DMS153 (cell line): Measurements from ENCODE around the gene NECTIN1.
A peak's percentile ranks its signal among the peaks of the same experiment; 100 is the strongest.

Source experiments
- DNase-seq: peaks from one replicate; lab custom pipeline; 2025; lab: John Stamatoyannopoulos, UW

Gene NECTIN1

DNA sequence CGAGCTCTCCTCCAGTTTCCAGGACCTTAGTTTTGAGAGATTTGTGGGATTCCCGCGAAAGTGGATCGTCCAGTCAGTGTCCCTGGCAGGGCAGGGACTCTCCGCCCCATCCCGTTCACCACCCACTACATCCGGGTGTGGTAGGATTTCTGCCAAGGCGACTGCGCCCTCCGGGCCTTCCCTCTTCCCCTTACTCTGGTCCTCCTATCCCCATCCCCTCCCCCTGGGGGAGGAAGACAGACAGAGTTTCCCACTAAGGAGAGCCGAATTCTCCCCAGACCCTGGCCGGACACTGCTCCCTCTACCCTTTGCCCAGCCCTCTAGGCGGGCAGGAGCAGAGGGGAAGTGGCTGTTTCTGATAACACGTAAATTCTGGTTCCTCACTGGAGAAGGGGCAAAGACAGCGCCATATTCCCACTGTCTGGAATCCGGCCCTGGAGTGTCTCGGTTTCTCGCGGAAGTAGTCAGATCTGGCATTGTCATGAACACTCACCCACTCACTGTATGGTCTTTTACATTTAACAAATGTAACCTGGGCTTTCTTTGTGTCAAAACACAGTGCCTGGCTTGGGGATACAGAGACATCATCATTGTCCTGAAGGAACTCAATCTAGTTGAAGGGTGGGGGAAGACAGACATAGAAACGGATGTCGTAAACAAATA, 1.1 kb upstream of the NECTIN1 start:
- DNase-seq, result peak; percentile 28

DNA sequence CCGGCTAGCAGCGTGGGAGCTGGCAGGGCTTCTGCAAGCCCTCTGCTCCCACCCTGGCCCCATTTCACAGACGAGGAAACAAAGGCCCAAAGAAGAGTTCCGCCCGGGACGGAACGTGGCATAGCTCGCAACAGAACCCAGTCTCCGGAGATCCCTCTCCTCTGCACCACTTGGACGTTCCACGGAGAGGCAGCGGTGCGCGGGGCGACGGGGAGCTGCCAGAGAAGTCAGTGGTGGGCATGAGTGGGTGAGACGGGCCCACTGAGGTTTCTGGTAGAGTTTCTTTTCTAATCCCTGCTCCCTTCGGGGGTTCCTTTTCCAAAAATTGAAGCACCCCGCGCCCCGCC, 554 bp upstream of the NECTIN1 start:
- no peak for DNase-seq

GRCh38 chr11:119728211-119728626, 781 bp downstream of the NECTIN1 start:
- DNase-seq, result no peak

DNA sequence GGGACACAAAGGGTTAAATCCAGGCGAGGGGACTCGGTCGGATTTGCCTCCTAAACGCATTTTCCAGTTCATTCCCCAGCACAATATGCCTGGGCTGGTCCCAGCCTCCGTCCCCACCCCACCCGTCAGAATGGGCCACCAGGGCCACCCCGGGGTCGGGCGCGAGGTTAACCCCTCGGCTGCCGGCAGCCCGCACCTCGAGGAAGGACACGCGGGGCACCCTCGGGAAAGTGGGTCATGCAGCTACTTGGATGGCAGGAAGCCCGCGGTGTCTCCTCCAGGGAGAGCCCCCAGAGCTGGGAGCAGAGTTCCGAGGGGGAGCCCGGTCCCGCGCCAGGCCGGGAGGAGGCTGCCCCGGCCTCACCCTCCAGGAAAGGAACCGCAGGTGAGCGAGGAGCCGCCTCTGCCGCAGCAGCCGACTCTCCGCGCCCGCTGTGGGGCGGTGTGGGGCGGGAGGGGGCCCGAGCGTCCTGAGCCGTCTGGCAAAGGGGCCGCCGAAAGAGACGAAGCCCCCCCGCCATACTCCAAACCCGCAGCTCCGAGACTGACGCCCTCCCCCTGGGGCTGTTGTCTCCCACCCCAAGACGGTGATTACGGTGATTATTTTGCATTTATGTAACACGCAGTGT, 1.4 kb downstream of the NECTIN1 start:
- DNase-seq, result no peak

GRCh38 chr11:119726585-119727522, 2.1 kb downstream of the NECTIN1 start:
- DNase-seq, result no peak

- no peak for DNase-seq
These were observed 2.8 kb downstream of the NECTIN1 start for GRCh38 chr11:119726150-119726553.

DNA sequence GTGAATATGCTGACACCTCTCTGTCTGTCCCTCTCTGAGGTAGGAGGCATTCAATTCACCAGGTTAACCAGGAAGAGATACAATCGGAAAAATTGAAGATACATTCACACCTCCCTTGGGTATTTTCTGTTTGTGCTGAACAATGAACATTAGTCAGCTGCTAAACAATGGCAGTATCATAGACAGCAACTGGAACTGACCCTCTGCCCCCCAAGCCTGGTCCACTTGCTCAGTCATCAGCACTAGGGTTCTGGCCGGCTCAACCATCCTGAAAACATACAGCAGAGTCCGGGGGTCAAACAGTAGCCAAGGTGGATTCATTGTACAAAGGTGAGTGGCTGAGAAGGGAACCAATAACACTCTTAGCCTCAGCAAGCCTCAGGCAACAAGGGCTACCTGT, 4.0 kb downstream of the NECTIN1 start:
- DNase-seq, result no peak

GRCh38 chr11:119723952-119724325, 5.1 kb downstream of the NECTIN1 start:
- DNase-seq, result no peak

DNA sequence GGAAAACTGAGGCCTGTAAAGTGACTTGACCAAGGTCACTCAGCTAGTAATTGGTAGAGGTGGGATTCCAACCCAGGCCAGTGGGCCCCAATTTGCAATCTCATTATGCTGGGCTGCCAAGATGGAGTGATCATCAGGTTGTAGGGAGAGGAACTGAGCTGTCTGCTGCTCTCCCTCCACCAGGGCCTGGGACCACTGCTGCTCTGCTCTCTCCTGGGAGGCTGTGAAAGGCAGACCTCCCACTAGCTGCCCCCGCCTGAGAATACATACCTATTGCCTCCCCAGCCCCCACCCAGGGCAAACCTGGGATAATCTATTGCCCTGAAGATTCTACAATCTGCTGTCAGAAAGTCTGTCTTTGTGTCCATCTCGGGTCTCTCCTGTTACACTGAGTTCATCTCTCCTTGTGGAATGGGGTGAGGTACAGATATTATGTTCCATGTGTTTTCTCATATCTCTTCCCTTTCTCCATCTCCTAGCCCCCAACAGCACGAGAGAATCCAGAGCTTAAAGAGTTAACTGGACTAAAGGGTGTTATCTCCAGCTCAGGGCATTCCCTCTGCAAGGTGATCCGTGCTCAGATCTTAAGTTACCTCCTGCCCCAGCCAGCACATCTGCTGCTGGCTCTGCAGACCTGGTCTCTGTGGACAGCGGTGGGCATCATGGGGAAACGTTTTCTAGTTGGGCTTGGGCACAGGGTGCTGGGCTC, 5.6 kb downstream of the NECTIN1 start:
- DNase-seq, result no peak

GRCh38 chr11:119722281-119722794, 6.7 kb downstream of the NECTIN1 start:
- peak; percentile 95 for DNase-seq

DNA sequence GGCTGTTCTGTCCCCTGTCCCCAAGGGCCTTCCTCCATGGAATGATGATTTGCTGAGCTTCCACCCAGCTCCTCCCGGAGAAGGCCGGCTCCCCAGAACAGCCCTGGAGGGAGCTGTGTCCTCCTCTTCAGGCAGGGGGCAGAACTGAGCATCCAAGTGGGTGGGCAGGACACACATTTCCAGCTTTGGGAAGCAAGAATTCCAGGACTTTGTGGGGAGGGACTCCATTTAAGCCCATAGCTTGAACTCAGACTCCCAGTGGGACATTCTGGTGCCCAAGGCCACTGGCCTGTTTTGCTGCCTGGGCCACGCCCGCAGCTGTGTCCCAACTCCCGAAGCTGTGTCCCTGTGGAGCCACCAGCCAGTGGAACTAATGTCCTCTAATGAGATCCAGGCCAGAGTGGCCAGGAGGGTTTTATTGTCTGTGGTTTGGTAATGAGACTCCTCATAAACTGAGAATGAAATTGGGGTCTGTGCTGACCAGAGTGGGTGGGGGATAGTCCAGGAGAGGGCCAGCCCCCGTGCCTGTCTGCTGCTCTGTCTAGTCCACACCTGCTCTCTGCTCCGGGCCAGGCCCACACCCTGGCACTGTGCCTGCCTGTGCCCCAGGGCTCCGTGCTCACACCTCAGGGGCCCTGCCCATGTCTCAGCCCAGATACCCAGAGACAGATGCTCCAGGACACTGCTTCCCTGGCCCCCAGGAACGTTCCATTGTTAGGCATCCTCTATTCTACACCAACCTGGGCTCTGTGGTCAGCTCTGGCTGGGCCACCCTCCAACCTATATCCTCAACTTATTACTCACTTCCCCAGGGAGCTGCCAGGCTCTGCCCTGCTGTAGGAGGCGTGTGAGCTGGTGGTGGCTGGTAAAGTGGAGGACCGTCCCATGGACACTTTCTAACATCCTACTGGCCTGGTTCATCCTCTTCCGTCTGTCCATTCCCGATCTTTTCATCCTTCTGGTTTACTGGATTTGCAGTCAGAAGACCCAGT, 7.6 kb downstream of the NECTIN1 start:
- no peak for DNase-seq

- DNase-seq, result no peak
These were observed 8.6 kb downstream of the NECTIN1 start for GRCh38 chr11:119720311-119720913.

GRCh38 chr11:119717839-119718534, 11.0 kb downstream of the NECTIN1 start:
- no peak for DNase-seq

DNA sequence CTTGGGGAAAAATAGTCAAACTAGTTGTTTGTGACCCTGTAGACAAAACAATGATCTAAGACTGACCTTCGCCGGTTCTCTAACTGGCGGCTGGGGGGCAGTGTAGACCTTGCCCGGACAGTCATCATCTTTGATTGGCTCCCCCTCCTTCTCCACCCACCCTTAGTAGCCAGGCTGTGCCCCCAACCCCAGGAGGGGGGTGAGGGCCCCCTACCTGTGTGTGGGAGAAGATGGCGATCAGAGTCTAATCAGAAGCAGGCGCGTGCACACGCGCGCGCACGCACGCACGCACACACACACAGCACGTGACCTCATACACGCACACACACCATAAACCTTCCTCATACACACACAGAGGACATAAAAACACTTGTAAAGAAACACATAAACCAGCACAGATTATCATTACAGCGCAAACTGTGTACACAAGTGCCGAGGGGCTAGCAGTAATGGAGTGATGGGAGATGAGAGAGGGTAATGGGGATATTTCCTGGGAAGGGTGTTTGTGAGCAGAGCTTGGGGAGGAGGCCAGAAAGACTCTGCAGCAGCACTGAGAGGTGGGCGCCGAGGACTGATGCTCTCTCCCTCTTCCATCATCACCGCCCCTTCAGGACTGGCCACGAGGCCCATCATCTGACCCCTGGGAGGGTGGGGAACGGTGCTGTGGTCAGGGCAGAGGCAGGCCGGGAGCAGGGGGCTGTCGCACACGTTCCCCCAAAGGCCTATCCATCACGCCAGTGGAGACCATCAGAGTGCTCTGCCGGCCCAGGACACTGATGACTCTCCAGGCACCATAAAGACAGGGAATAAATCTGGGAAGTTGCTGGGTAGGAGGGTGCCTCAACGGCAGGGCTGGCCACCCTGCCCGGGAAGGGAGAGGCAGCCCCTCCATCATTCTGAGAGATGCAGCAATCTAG, 12.2 kb downstream of the NECTIN1 start:
- DNase-seq, result no peak

- DNase-seq, result no peak
These were observed 14.4 kb downstream of the NECTIN1 start for GRCh38 chr11:119714590-119714989.

- DNase-seq, result no peak
These were observed 14.8 kb downstream of the NECTIN1 start for GRCh38 chr11:119714189-119714588.

- no peak for DNase-seq
These were observed 15.5 kb downstream of the NECTIN1 start for GRCh38 chr11:119713359-119714040.
